RWPE1 (cell line): ENCODE data around the gene FOSL2.
A peak's percentile ranks its signal among the peaks of the same experiment; 100 is the strongest.

Experiments used
- CTCF ChIA-PET: fragments of 350-600 bp; sonication (Branson Sonifier 250); formaldehyde crosslinking; extraction: SDS; loops from one replicate; lab custom pipeline; 2021; lab: Yijun Ruan, JAX
- POLR2A ChIA-PET: fragments of 400-600 bp; formaldehyde crosslinking; extraction: SDS; loops from one replicate; lab custom pipeline; 2020; ENCODE audit warnings: antibody characterized with exemption; ENCODE audit not compliant: low non-redundant PET; lab: Yijun Ruan, JAX
- DNase-seq: peaks from one replicate; pipeline ENCODE4 v3.0.0; 2012; ENCODE audit warnings: low spot score
- H3K27ac ChIP-seq: fragments of 450-650 bp; 2 replicates; pipeline ENCODE4 v1.5.1; 2017
- TF ChIP-seq, protein P1 (sequence below): fragments of 450-650 bp; conservative IDR thresholded peaks from 2 replicates; pipeline ENCODE4 v1.5.1; 2017; ENCODE audit warnings: low read depth, mild to moderate bottlenecking

Gene FOSL2

DNA sequence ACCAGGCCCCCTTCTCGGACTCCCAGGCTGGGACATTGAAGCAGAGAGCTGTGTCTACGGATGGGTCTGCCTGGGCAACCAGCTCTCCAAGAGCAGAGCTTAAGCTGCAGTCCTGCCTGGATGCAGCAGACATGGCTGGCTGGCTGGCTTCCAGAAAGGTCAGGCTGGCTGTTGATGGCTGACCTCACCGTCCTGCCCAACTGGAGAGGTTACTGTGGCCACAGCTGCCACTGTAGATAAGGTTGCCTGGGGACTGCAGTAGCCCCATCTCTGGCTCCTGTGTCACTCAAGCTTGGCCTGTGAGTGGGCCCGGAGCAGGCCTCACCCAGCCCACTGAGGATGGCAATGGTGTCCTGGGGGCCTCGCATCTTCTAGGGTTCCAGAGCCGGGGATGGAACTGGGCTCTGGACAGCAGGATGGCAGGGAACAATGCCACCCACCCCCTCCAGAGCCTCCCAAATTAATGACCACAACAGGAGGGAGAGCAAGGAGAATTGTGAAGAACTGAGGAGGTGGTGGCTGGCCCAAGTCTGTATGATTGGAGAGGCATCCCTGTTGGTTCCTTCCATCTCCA, 37.0 kb upstream of the FOSL2 start:
- no peak for DNase-seq
- ChIA-PET CTCF (interaction anchor here (1.5 kb wide), 1 partner anchor 652 kb away, joined by 7 read pairs; no protein-coding TSS in a partner anchor), POLR2A (no interaction called here)
- H3K27ac ChIP-seq = peak overlapping the region; percentile 83
- TF ChIP-seq, protein P1, sequence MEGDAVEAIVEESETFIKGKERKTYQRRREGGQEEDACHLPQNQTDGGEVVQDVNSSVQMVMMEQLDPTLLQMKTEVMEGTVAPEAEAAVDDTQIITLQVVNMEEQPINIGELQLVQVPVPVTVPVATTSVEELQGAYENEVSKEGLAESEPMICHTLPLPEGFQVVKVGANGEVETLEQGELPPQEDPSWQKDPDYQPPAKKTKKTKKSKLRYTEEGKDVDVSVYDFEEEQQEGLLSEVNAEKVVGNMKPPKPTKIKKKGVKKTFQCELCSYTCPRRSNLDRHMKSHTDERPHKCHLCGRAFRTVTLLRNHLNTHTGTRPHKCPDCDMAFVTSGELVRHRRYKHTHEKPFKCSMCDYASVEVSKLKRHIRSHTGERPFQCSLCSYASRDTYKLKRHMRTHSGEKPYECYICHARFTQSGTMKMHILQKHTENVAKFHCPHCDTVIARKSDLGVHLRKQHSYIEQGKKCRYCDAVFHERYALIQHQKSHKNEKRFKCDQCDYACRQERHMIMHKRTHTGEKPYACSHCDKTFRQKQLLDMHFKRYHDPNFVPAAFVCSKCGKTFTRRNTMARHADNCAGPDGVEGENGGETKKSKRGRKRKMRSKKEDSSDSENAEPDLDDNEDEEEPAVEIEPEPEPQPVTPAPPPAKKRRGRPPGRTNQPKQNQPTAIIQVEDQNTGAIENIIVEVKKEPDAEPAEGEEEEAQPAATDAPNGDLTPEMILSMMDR = no peak

- POLR2A ChIA-PET = no interaction called here
- TF ChIP-seq, protein P1 = no peak
- CTCF ChIA-PET = interaction anchor here (1.5 kb wide), 1 partner anchor 653 kb away, joined by 7 read pairs; no protein-coding TSS in a partner anchor
- H3K27ac ChIP-seq = peak overlapping the region; percentile 83
- DNase-seq = peak; percentile 34
Measured at GRCh38 chr2:28356095-28356911, 36.4 kb upstream of the FOSL2 start.

GRCh38 chr2:28357055-28357454, 35.6 kb upstream of the FOSL2 start:
- peak overlapping the region; percentile 83 for H3K27ac ChIP-seq
- CTCF ChIA-PET = no interaction called here
- no peak for DNase-seq
- POLR2A ChIA-PET = interaction anchor here (0.6 kb wide), 1 partner anchor 21 kb away, joined by 3 read pairs; no protein-coding TSS in a partner anchor
- TF ChIP-seq, protein P1 = no peak

GRCh38 chr2:28357948-28358667, 34.5 kb upstream of the FOSL2 start:
- DNase-seq = no peak
- H3K27ac ChIP-seq = peak overlapping the region; percentile 47
- ChIA-PET POLR2A (no interaction called here), CTCF (no interaction called here)
- TF ChIP-seq, protein P1 = no peak

DNA sequence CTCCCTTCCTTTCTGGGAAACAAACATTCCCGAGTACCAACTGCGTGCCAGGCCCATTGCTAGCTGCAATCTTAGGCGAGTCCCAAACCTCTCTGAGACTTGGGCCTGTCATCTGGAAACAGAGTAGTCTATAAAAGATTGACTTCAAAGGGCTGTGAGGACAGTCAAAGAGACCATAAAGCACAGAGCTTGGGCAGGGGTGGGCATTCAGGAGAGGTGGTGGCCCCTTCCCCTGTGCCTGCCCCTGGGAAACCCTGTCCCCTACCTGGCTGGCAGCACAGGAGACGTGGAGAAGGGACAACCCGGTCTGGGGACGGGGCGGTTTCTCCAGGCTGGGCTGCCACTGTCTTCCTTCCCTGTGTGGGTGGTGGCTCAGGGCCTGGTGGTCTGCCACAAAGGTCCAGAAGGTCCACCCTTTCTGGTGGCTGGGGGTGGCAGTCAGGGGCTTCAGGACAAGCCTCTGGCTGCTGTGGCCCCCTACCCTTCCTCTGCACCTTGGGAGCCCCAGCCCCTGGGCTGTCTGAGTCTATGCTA, 33.9 kb upstream of the FOSL2 start:
- CTCF ChIA-PET = no interaction called here
- TF ChIP-seq, protein P1 = no peak
- DNase-seq = no peak
- H3K27ac ChIP-seq = peak overlapping the region; percentile 47
- POLR2A ChIA-PET = no interaction called here
